Activated gamma-delta T cell treated with anti-CD3 and anti-CD28 coated beads, Interleukin-2, amount 50 U/mL, for 16 hours (primary cell): ENCODE results near the gene ADAMTS14.

Experiments used
- DNase-seq: peaks from one replicate; pipeline ENCODE4 v3.0.0-alpha.2; 2020; ENCODE audit warnings: low read depth

The ADAMTS14 gene

GRCh38 chr10:70733051-70733450, 60.7 kb downstream of the ADAMTS14 start:
- DNase-seq = no peak

- DNase-seq = no peak
Observed at GRCh38 chr10:70735161-70735560, 62.9 kb downstream of the ADAMTS14 start.

- DNase-seq = no peak
Observed at GRCh38 chr10:70736525-70736924, 64.2 kb downstream of the ADAMTS14 start.

GRCh38 chr10:70737250-70737649, 64.9 kb downstream of the ADAMTS14 start:
- DNase-seq = no peak

GRCh38 chr10:70738006-70738760, 65.9 kb downstream of the ADAMTS14 start:
- no peak for DNase-seq

- DNase-seq = no peak
Observed at GRCh38 chr10:70738761-70739121, 66.4 kb downstream of the ADAMTS14 start.

- no peak for DNase-seq
Observed at GRCh38 chr10:70740406-70741288, 68.3 kb downstream of the ADAMTS14 start.

GRCh38 chr10:70742537-70743429, 70.5 kb downstream of the ADAMTS14 start:
- DNase-seq = no peak

- DNase-seq = no peak
Observed at GRCh38 chr10:70743430-70743788, 71.1 kb downstream of the ADAMTS14 start.

- no peak for DNase-seq
Observed at GRCh38 chr10:70743879-70744278, 71.6 kb downstream of the ADAMTS14 start.

- DNase-seq = no peak
Observed at GRCh38 chr10:70744617-70745143, 72.4 kb downstream of the ADAMTS14 start.

GRCh38 chr10:70745555-70745954, 73.2 kb downstream of the ADAMTS14 start:
- DNase-seq = no peak

- DNase-seq = no peak
Observed at GRCh38 chr10:70747192-70747965, 75.1 kb downstream of the ADAMTS14 start.

GRCh38 chr10:70748305-70748704, 76.0 kb downstream of the ADAMTS14 start:
- no peak for DNase-seq

- no peak for DNase-seq
Observed at GRCh38 chr10:70748801-70749573, 76.7 kb downstream of the ADAMTS14 start.

- DNase-seq = no peak
Observed at GRCh38 chr10:70749756-70750155, 77.5 kb downstream of the ADAMTS14 start.

- no peak for DNase-seq
Observed at GRCh38 chr10:70750156-70750703, 77.9 kb downstream of the ADAMTS14 start.

- no peak for DNase-seq
Observed at GRCh38 chr10:70751356-70751755, 79.0 kb downstream of the ADAMTS14 start.

- DNase-seq = no peak
Observed at GRCh38 chr10:70751991-70752390, 79.7 kb downstream of the ADAMTS14 start.

GRCh38 chr10:70752571-70752970, 80.3 kb downstream of the ADAMTS14 start:
- no peak for DNase-seq
